ENCODE data around the gene UPF3A.
"Not testable (repeated sequence)": the region's sequence is repeated elsewhere in the genome, so short reads cannot be mapped to it uniquely, and the experiment has no call there.

UPF3A gene

GRCh38 chr13:114338959-114339358 is 57.6 kb downstream of the UPF3A start:
- Histone ChIP-seq H3K4me3 (ENCODE audit: low read depth in 1 of 2, low read length in 1 of 2) (no peak overlapping the region), H3K4me1 (ENCODE audit: control insufficient read depth in 1 of 2, insufficient read depth in 1 of 2, low read depth in 1 of 2, low read length in 1 of 2) (no peaks in the 10 kb centered on the region), H3K27me3 (no peaks in the 10 kb centered on the region), H3K27ac (no peak overlapping the region), H3K36me3 (no peaks in the 10 kb centered on the region), H3K9me3 (no peaks in the 10 kb centered on the region)
- TF ChIP-seq CTCF (IDR thresholded peaks at IDR 0.05) = no peak

- Histone ChIP-seq H3K9me3 (no peaks in the 10 kb centered on the region), H3K4me1 (ENCODE audit: control insufficient read depth in 1 of 2, insufficient read depth in 1 of 2, low read depth in 1 of 2, low read length in 1 of 2) (no peaks in the 10 kb centered on the region), H3K36me3 (no peaks in the 10 kb centered on the region), H3K27me3 (no peaks in the 10 kb centered on the region), H3K4me3 (ENCODE audit: low read depth in 1 of 2, low read length in 1 of 2) (no peak overlapping the region), H3K27ac (no peak overlapping the region)
- TF ChIP-seq CTCF (IDR thresholded peaks at IDR 0.05) = peak; percentile 13
Observed at GRCh38 chr13:114339857-114340534, 58.6 kb downstream of the UPF3A start.

GRCh38 chr13:114341003-114341777 is 59.8 kb downstream of the UPF3A start:
- Histone ChIP-seq H3K4me1 (ENCODE audit: control insufficient read depth in 1 of 2, insufficient read depth in 1 of 2, low read depth in 1 of 2, low read length in 1 of 2) (no peaks in the 10 kb centered on the region), H3K27ac (no peak overlapping the region), H3K4me3 (ENCODE audit: low read depth in 1 of 2, low read length in 1 of 2) (no peak overlapping the region), H3K27me3 (no peaks in the 10 kb centered on the region), H3K9me3 (no peaks in the 10 kb centered on the region), H3K36me3 (no peaks in the 10 kb centered on the region)
- TF ChIP-seq CTCF (IDR thresholded peaks at IDR 0.05) = no peak

GRCh38 chr13:114347256-114347655 is 65.9 kb downstream of the UPF3A start:
- peaks cover 33% of the 10 kb centered on the region for H3K27me3 ChIP-seq
- not testable (repeated sequence) for H3K27ac ChIP-seq; H3K4me1 ChIP-seq (ENCODE audit: control insufficient read depth in 1 of 2, insufficient read depth in 1 of 2, low read depth in 1 of 2, low read length in 1 of 2); H3K36me3 ChIP-seq; H3K9me3 ChIP-seq; H3K4me3 ChIP-seq (ENCODE audit: low read depth in 1 of 2, low read length in 1 of 2)

GRCh38 chr13:114352763-114353162 is 71.4 kb downstream of the UPF3A start:
- H3K4me3 ChIP-seq (ENCODE audit: low read depth in 1 of 2, low read length in 1 of 2); H3K4me1 ChIP-seq (ENCODE audit: control insufficient read depth in 1 of 2, insufficient read depth in 1 of 2, low read depth in 1 of 2, low read length in 1 of 2); H3K36me3 ChIP-seq; H3K9me3 ChIP-seq; H3K27ac ChIP-seq: not testable (repeated sequence)
- peaks cover 30% of the 10 kb centered on the region for H3K27me3 ChIP-seq
- TF ChIP-seq CTCF (IDR thresholded peaks at IDR 0.05) = peak; percentile 41

- H3K27me3 ChIP-seq = peaks cover 24% of the 10 kb centered on the region
- not testable (repeated sequence) for H3K4me1 ChIP-seq (ENCODE audit: control insufficient read depth in 1 of 2, insufficient read depth in 1 of 2, low read depth in 1 of 2, low read length in 1 of 2); H3K27ac ChIP-seq; H3K36me3 ChIP-seq; H3K4me3 ChIP-seq (ENCODE audit: low read depth in 1 of 2, low read length in 1 of 2); H3K9me3 ChIP-seq
Observed at GRCh38 chr13:114353382-114353781, 72.0 kb downstream of the UPF3A start.
